Measurements from ENCODE around the gene RNF186. TPM values are rescaled to one million over a fixed set of nuclear protein-coding genes. Genes with fewer than 3 reads are reported as not detected.
"Not testable (repeated sequence)": the region's sequence is repeated elsewhere in the genome, so short reads cannot be mapped to it uniquely, and the experiment has no call there.

Gene RNF186
- total RNA-seq, 2 experiments from 2014 or later, result not detected

DNA sequence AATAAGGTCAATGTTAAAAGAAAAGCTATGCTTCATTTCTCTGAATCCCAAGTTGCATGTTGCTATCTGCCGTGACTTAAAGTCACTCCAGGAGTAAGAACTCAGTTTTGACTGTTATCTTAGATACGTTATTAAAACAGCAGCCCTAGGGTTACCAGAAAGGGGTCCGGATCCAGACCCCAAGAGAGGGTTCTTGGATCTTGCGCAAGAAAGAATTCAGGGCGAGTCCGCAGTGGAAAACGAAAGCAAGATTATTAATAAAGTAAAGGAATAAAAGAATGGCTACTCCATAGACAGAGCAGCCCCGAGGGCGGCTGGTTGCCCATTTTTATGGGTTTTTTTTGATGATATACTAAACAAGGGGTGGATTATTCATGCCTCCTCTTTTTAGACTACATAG, 32.3 kb upstream of the RNF186 start:
- intact Hi-C loops (cut with micrococcal nuclease); H3K9me3 Mint-ChIP-seq; H3K27ac Mint-ChIP-seq; H3K4me3 Mint-ChIP-seq; H3K4me1 Mint-ChIP-seq (ENCODE audit: low read depth); POLR2A ChIA-PET; DNase-seq; H3K36me3 Mint-ChIP-seq; CTCF ChIA-PET: not testable (repeated sequence)
- peaks cover 18% of the 10 kb centered on the region for H3K27me3 Mint-ChIP-seq

DNA sequence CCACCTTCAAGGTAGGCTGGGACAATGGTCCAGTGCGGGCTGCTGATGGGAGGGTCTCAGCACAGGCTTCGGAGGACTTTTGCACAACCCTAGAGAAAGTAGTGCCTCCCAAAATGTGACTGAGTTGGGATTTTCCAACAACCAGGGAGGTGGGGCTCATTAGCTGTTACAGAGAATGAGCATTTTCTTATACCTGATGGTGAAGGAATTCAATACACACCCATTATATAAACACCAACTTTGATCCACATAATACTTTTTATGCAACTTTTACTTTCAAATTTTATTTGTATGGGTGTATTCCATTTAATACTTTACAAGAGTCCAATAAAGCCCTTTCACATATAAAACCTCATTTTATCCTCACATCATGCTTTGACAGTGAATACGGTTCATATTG, 31.3 kb upstream of the RNF186 start:
- no peak overlapping the region for H3K4me3 Mint-ChIP-seq

DNA sequence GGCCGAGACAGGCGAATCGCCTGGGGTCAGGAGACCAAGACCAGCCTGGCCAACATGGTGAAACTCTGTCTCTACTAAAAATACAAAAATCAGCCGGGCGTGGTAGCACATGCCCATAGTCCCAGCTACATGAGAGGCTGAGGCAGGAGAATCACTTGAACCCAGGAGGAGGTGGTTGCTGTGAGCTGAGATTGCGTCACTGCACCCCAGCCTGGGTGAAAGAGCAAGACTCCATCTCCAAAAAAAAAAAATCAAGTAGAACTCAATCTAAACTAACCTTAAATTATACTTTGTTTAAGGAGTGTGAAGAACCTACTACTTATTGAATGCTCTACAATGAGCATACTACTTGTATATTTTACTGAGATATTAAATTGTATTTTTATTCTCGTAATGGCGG, 30.5 kb upstream of the RNF186 start:
- ChIA-PET CTCF (interaction anchor here (1.1 kb wide), 1 partner anchor 34 kb away, joined by 5 read pairs; no protein-coding TSS in a partner anchor), POLR2A (no interaction called here)
- no peak overlapping the region for H3K4me3 Mint-ChIP-seq
- no peaks in the 10 kb centered on the region for H3K36me3 Mint-ChIP-seq
- no peak overlapping the region for H3K27ac Mint-ChIP-seq
- intact Hi-C loops (cut with micrococcal nuclease), result no loop called here
- no peaks in the 10 kb centered on the region for H3K9me3 Mint-ChIP-seq
- no peak for DNase-seq
- peaks cover 18% of the 10 kb centered on the region for H3K27me3 Mint-ChIP-seq
- peaks cover 3% of the 10 kb centered on the region for H3K4me1 Mint-ChIP-seq (ENCODE audit: low read depth)

More for the DNA sequence above, 31.3 kb upstream of the RNF186 start:
- H3K9me3 Mint-ChIP-seq, result no peaks in the 10 kb centered on the region
- no peaks in the 10 kb centered on the region for H3K36me3 Mint-ChIP-seq
- H3K27ac Mint-ChIP-seq, result no peak overlapping the region
- DNase-seq, result no peak
- ChIA-PET POLR2A (no interaction called here), CTCF (interaction anchor here (1.1 kb wide), 1 partner anchor 35 kb away, joined by 5 read pairs; no protein-coding TSS in a partner anchor)
- no peaks in the 10 kb centered on the region for H3K4me1 Mint-ChIP-seq (ENCODE audit: low read depth)
- H3K27me3 Mint-ChIP-seq, result peaks cover 18% of the 10 kb centered on the region
- intact Hi-C loops (cut with micrococcal nuclease), result no loop called here

DNA sequence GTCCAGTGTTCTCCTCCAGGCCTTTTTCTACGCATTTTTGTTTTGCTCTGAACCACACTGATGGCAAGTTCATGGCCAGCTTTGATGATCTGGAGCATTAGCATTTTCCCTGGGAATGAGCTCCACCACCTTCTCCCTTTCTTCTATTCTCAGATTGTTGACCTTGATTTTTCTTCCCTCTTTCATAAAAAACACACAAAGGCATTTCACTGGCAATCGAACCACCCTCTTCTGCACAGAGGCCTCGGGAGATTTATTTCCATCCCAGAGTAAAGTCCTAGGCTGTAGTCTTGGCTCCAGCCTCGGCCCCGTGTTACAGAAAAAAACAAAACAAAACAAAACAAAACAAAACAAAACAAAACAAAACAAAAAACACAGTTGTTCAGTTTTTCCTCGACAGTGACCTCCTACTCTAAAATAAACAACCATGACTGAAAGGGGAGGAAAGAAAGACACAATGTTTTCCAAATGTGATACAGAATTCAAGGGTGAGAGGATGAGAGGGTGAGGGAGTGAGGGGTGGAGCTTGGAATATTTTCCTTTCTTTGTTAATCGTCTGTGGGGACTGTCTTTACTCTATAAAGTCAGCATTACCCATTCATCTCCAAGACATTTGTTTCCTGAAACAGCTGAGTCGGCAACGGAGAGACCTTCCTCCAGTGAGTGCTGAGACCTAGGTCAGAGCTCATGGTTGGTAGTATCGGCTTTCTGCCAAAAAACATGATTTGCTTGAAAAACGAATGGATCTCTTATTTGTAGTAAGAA, 29.8 kb upstream of the RNF186 start:
- intact Hi-C loops (cut with micrococcal nuclease), result no loop called here
- ChIA-PET POLR2A (no interaction called here), CTCF (interaction anchor here (1.1 kb wide), 1 partner anchor 33 kb away, joined by 5 read pairs; no protein-coding TSS in a partner anchor)
- Mint-ChIP-seq H3K36me3 (no peaks in the 10 kb centered on the region), H3K4me1 (ENCODE audit: low read depth) (peaks cover 9% of the 10 kb centered on the region), H3K4me3 (no peak overlapping the region), H3K9me3 (no peaks in the 10 kb centered on the region), H3K27ac (no peak overlapping the region), H3K27me3 (peaks cover 18% of the 10 kb centered on the region)
- no peak for DNase-seq

DNA sequence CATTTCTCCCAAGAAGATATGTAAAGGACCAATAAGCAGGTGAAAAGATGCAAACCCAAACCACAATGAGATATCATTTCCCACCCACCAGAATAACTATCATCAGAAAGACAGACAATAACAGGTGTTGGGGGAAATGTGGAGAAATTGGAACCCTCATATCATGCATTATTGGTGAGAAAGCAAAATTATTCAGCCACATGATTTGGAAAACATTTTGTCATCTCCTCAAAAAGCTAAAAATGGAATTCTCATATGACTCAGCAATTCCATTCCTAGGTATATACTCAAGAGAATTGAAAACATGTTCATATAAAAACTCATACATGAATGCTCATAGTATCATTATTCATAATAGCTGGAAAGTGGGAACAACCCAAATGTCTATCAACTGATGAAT, 25.1 kb upstream of the RNF186 start:
- H3K27ac Mint-ChIP-seq, result no peak overlapping the region
- ChIA-PET POLR2A (interaction anchor here (1.1 to 1.3 kb wide), 2 partner anchors 42 to 43 kb away, joined by 3 to 4 read pairs; partner anchors contain the start of gene OTUD3), CTCF (interaction anchor here (1.3 kb wide), 2 partner anchors 42 to 129 kb away, joined by 3 to 5 read pairs; partner anchors contain the start of gene OTUD3)
- intact Hi-C loops (cut with micrococcal nuclease), result no loop called here
- H3K27me3 Mint-ChIP-seq, result peaks cover 27% of the 10 kb centered on the region
- DNase-seq, result no peak
- H3K4me3 Mint-ChIP-seq, result no peak overlapping the region
- no peaks in the 10 kb centered on the region for H3K9me3 Mint-ChIP-seq
- no peaks in the 10 kb centered on the region for H3K36me3 Mint-ChIP-seq
- peaks cover 14% of the 10 kb centered on the region for H3K4me1 Mint-ChIP-seq (ENCODE audit: low read depth)

DNA sequence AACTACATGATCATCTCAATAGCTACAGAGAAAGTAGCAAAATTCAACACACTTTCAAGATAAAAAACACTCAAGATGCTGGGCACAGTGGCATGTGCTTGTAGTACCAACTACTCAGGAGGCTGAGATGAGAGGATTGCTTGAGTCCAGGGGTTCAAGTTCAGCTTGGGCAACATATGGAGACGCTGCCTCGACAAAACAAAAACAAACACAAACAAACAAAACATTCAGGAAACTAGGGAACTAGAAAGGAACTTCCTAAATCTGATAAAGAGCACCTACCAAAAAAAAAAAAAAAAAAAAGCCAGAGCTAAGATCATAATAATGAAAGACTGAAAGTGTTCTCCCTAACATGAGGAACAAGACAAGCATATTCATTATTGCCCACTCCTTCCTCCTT, 22.8 kb upstream of the RNF186 start:
- intact Hi-C loops (cut with micrococcal nuclease), result no loop called here
- H3K36me3 Mint-ChIP-seq, result no peaks in the 10 kb centered on the region
- H3K27me3 Mint-ChIP-seq, result peaks cover 18% of the 10 kb centered on the region
- H3K9me3 Mint-ChIP-seq, result no peaks in the 10 kb centered on the region
- CTCF ChIA-PET, result interaction anchor here (0.6 kb wide), 1 partner anchor 256 kb away, joined by 3 read pairs; no protein-coding TSS in a partner anchor
- H3K4me1 Mint-ChIP-seq (ENCODE audit: low read depth), result peaks cover 14% of the 10 kb centered on the region
- POLR2A ChIA-PET, result no interaction called here
- H3K4me3 Mint-ChIP-seq, result no peak overlapping the region
- no peak for DNase-seq
- no peak overlapping the region for H3K27ac Mint-ChIP-seq

DNA sequence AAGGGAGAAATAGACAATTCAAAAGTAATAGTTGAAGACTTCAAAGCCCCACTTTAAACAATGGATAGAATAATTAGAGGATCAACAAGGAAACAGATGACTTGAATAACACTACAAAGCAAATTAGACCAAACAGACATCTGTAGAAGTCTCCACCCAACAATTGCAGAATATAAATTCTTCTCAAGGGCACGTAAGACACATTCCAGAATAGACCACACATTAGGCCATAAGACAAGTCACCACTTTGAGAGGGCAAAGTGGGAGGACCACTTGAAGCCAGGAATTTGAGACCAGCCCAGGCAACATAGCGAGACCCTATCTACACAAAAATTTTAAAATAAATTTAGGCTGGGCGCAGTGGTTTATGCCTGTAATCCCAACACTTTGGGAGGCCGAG, 20.5 kb upstream of the RNF186 start:
- H3K36me3 Mint-ChIP-seq, result no peaks in the 10 kb centered on the region
- H3K27me3 Mint-ChIP-seq, result peaks cover 29% of the 10 kb centered on the region
- ChIA-PET POLR2A (no interaction called here), CTCF (no interaction called here)
- intact Hi-C loops (cut with micrococcal nuclease), result no loop called here
- no peak overlapping the region for H3K4me3 Mint-ChIP-seq
- peaks cover 12% of the 10 kb centered on the region for H3K4me1 Mint-ChIP-seq (ENCODE audit: low read depth)
- H3K9me3 Mint-ChIP-seq, result no peaks in the 10 kb centered on the region
- DNase-seq, result no peak
- H3K27ac Mint-ChIP-seq, result no peak overlapping the region

DNA sequence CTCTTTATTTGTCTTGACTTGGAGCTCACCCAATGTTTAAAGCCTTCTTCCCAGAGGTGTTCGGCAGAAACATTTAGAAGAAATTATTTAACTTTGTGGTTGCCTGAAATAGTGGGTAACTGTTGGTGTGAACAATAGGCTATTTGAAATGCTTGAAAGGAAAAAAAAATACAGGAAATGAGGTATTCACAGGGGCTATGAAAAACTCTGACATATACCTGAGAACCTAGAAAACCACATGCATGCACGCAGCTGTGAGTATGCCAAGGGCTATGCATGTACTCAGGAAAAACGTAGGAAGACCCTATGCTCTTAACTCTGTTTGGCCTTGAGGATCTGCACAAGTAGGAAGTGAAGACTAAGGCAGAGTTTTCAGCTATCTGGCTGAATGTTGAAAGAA, 16.4 kb upstream of the RNF186 start:
- ChIA-PET POLR2A (no interaction called here), CTCF (no interaction called here)
- H3K27me3 Mint-ChIP-seq, result peaks cover 35% of the 10 kb centered on the region
- H3K4me1 Mint-ChIP-seq (ENCODE audit: low read depth), result no peaks in the 10 kb centered on the region
- H3K9me3 Mint-ChIP-seq, result no peaks in the 10 kb centered on the region
- intact Hi-C loops (cut with micrococcal nuclease), result no loop called here
- H3K36me3 Mint-ChIP-seq, result no peaks in the 10 kb centered on the region
- H3K27ac Mint-ChIP-seq, result no peak overlapping the region
- DNase-seq, result no peak
- H3K4me3 Mint-ChIP-seq, result no peak overlapping the region

DNA sequence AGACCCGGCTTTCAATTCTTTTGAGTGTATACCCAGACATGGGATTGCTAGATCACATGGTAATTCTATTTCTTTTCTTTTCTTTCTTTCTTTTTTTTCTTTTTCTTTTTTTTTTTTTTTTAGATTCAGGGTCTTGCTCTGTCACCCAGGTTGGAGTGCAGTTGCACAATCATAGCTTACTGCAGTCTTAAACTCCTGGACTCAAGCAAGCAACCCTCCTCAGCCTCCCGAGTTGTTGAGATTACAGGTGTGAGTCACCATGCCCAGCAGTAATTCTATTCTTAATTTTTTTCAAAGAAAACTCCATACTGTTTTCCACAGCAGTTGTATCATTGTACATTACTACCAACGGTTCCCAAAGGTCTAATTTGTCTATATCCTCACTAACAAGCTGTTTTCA, 13.5 kb upstream of the RNF186 start:
- POLR2A ChIA-PET, result no interaction called here
- DNase-seq, result no peak
- intact Hi-C loops (cut with micrococcal nuclease), result no loop called here
- CTCF ChIA-PET, result no interaction called here
- Mint-ChIP-seq H3K27me3 (peaks cover 33% of the 10 kb centered on the region), H3K27ac (no peak overlapping the region), H3K4me1 (ENCODE audit: low read depth) (peaks cover 4% of the 10 kb centered on the region), H3K9me3 (no peaks in the 10 kb centered on the region), H3K36me3 (no peaks in the 10 kb centered on the region), H3K4me3 (no peak overlapping the region)

DNA sequence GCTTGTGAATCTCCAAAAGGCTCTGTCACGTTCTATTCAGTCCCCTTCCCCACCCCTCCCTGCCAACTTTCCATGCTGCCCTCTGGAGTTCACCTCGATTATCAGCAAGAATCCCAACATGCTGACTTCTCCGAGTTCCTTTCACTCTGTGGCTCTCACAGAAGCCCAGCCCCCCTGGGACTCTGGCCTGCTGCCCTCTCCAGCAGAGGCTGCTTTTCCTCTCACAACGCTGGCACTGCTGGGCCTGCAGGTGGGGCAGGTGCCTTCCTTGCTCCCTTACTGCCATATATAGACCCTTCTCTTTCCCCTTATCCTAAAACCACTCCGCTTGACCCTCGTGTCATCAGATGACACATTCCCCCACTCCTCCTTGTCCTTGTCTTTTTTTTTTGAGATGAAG, 10.2 kb upstream of the RNF186 start:
- Mint-ChIP-seq H3K9me3 (no peaks in the 10 kb centered on the region), H3K4me1 (ENCODE audit: low read depth) (peaks cover 4% of the 10 kb centered on the region), H3K4me3 (no peak overlapping the region), H3K27me3 (peaks cover 18% of the 10 kb centered on the region), H3K27ac (no peak overlapping the region), H3K36me3 (no peaks in the 10 kb centered on the region)
- CTCF ChIA-PET, result no interaction called here
- intact Hi-C loops (cut with micrococcal nuclease), result no loop called here
- no peak for DNase-seq
- POLR2A ChIA-PET, result no interaction called here

DNA sequence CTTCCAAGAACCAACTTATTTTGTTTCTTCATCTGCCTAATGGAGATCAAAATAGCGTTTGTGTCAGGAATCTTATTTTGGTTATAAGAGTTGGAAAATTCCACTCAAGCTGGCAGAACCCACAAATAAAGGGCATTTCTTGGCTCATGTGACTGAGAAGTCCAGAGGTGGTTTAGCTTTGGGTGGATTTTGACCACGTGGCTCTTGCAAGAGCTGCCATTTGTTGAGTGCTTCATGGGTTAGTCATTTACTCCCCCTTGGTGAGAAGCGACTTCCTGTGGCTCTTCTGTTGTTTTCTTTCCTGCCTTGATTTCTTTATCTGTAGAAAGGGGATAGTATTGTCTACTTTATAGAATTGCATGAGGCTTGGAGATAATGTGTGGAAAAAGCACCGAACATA, 9.5 kb upstream of the RNF186 start:
- ChIA-PET POLR2A (no interaction called here), CTCF (no interaction called here)
- Mint-ChIP-seq H3K36me3 (no peaks in the 10 kb centered on the region), H3K4me3 (no peak overlapping the region), H3K4me1 (ENCODE audit: low read depth) (peaks cover 4% of the 10 kb centered on the region), H3K27me3 (peaks cover 15% of the 10 kb centered on the region), H3K27ac (no peak overlapping the region), H3K9me3 (no peaks in the 10 kb centered on the region)
- intact Hi-C loops (cut with micrococcal nuclease), result no loop called here
- DNase-seq, result no peak

DNA sequence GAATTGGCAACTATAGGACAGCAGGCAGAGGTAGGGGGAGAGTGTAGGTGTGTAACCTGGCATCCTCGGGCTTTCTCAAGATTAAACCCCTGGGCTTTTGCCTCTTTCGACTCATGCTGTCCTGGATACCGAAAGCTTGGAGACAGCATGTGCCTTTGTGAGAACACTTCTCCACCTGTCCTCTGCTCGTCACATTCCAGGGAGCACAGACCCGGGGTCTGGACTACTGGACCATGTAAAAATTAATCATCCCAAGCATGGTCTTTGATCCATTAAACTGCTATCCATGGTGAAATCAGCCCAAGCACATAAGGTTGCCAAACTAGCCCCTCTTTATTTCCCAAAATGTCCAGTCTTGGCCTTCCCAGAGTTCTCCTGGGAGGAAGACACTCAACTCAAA, 9.0 kb upstream of the RNF186 start:
- Mint-ChIP-seq H3K36me3 (no peaks in the 10 kb centered on the region), H3K4me1 (ENCODE audit: low read depth) (peaks cover 4% of the 10 kb centered on the region), H3K27ac (no peak overlapping the region), H3K9me3 (no peaks in the 10 kb centered on the region), H3K4me3 (no peak overlapping the region), H3K27me3 (peaks cover 10% of the 10 kb centered on the region)
- DNase-seq, result no peak
- intact Hi-C loops (cut with micrococcal nuclease), result no loop called here
- POLR2A ChIA-PET, result no interaction called here
- CTCF ChIA-PET, result no interaction called here

DNA sequence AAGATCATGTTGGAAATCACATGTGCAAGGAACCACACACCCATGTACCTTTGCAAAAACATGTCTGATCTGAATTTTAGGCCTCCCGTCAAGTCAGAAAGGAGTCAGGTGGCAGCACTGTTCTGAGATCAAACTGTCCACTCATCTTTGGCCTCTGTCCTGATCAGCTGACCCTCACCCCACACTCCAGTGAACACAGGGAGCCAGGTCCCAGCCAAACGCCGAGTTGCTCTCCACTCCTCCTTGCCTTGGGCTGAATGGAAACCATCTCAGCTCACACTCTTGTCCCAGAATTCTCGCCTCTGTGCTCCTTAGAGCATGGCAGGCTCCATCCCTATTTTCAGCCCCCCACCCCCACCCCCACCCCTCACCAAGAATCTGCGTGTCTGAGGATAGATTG, 4.6 kb upstream of the RNF186 start:
- no peak overlapping the region for H3K27ac Mint-ChIP-seq
- POLR2A ChIA-PET, result no interaction called here
- intact Hi-C loops (cut with micrococcal nuclease), result no loop called here
- CTCF ChIA-PET, result interaction anchor here (0.7 kb wide), 1 partner anchor 30 kb away, joined by 3 read pairs; no protein-coding TSS in a partner anchor
- H3K4me3 Mint-ChIP-seq, result no peak overlapping the region
- peaks cover 3% of the 10 kb centered on the region for H3K4me1 Mint-ChIP-seq (ENCODE audit: low read depth)
- H3K27me3 Mint-ChIP-seq, result no peaks in the 10 kb centered on the region
- no peak for DNase-seq
- no peaks in the 10 kb centered on the region for H3K9me3 Mint-ChIP-seq
- no peaks in the 10 kb centered on the region for H3K36me3 Mint-ChIP-seq
